Uterus (tissue), 4 donors: ENCODE results near the gene FLRT3. TPM values are rescaled to one million over a fixed set of nuclear protein-coding genes. Genes with fewer than 3 reads are reported as not detected.

Experiments used
- DNase-seq, 2 donors: peaks; one replicate each; pipeline ENCODE4 v3.0.0-alpha.2; 2019 to 2020
- H3K27ac ChIP-seq, 2 donors: fragments of 200-600 bp; sonication (generic); 1 replicate in 1 of 2; 2 replicates in 1 of 2; pipeline ENCODE4 v1.5.1; 2016 to 2018
- H3K27me3 ChIP-seq, 2 donors: fragments of 200-600 bp; sonication (generic); one replicate each; pipeline ENCODE4 v1.5.1; 2018 to 2019; ENCODE audit warnings: control low read depth in 1 of 2
- H3K36me3 ChIP-seq, 2 donors: fragments of 200-600 bp; sonication (generic); one replicate each; pipeline ENCODE4 v1.5.1; 2019; ENCODE audit warnings: control low read depth in 1 of 2
- H3K4me1 ChIP-seq, 2 donors: fragments of 200-600 bp; sonication (generic); one replicate each; pipeline ENCODE4 v1.5.1; 2018 to 2019; ENCODE audit warnings: control low read depth in 1 of 2
- H3K4me3 ChIP-seq, 2 donors: fragments of 200-600 bp; sonication (generic); 1 replicate in 1 of 2; 2 replicates in 1 of 2; pipeline ENCODE4 v1.5.1; 2018 to 2019; ENCODE audit warnings: mild to moderate bottlenecking in 1 of 2
- H3K9me3 ChIP-seq, 2 donors: fragments of 200-600 bp; sonication (generic); one replicate each; pipeline ENCODE4 v1.5.1; 2019; ENCODE audit warnings: control low read depth in 1 of 2
- POLR2A ChIP-seq, 2 donors: fragments of 450-650 bp; IDR thresholded peaks; one replicate each; pipeline ENCODE4 v1.6.1; 2016; ENCODE audit warnings: antibody characterized with exemption in 2 of 2, mild to moderate bottlenecking in 1 of 2, moderate library complexity in 1 of 2
- intact Hi-C: fragments of 100-400 bp; cut with DNase I; formaldehyde crosslinking; loops from one replicate; pipeline ENCODE4 v1.15.1; 2023; ENCODE audit warnings: low total_unique reads
- total RNA-seq, 4 donors: library from RNA; depleted of rRNA in 3 of 4; stranded (reverse); fragments of >200 nt in 3 of 4; gene quantifications; one replicate each; pipeline versions ENCODE4 v1.1.0 to v1.2.4, GENCODE V29; 2014 to 2023
- TF ChIP-seq, protein P1 (sequence below), 4 experiments: fragments of 200-600 bp in 2 of 4; fragments of 450-650 bp in 2 of 4; sonication (generic) in 2 of 4; IDR thresholded peaks; one replicate each; pipeline ENCODE4 v1.5.1; 2016 to 2019; ENCODE audit warnings: antibody characterized with exemption in 4 of 4, mild to moderate bottlenecking in 2 of 4, moderate library complexity in 1 of 4
- donor health status: DM: yes; HTN: yes; CAD: no.

Gene FLRT3
- total RNA-seq, 4 donors from 2014 or later: 1.8 to 14.4 (median 5.2) TPM; not detected in 1

GRCh38 chr20:14383335-14383734 is 45.9 kb upstream of the FLRT3 start:
- intact Hi-C loops: no loop called here

GRCh38 chr20:14378326-14378725 is 40.9 kb upstream of the FLRT3 start:
- Histone ChIP-seq H3K4me1 (no peaks in the 10 kb centered on the region), H3K9me3 (no peaks in the 10 kb centered on the region), H3K27me3 (no peaks in the 10 kb centered on the region), H3K36me3 (no peaks in the 10 kb centered on the region), H3K4me3 (no peak overlapping the region), H3K27ac (no peak overlapping the region)
- intact Hi-C loops: no loop called here
- no peak for DNase-seq
- TF ChIP-seq, protein P1, sequence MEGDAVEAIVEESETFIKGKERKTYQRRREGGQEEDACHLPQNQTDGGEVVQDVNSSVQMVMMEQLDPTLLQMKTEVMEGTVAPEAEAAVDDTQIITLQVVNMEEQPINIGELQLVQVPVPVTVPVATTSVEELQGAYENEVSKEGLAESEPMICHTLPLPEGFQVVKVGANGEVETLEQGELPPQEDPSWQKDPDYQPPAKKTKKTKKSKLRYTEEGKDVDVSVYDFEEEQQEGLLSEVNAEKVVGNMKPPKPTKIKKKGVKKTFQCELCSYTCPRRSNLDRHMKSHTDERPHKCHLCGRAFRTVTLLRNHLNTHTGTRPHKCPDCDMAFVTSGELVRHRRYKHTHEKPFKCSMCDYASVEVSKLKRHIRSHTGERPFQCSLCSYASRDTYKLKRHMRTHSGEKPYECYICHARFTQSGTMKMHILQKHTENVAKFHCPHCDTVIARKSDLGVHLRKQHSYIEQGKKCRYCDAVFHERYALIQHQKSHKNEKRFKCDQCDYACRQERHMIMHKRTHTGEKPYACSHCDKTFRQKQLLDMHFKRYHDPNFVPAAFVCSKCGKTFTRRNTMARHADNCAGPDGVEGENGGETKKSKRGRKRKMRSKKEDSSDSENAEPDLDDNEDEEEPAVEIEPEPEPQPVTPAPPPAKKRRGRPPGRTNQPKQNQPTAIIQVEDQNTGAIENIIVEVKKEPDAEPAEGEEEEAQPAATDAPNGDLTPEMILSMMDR (IDR thresholded peaks at IDR 0.05): no peak
- TF ChIP-seq POLR2A (IDR thresholded peaks at IDR 0.05): no peak

More at GRCh38 chr20:14383335-14383734, 45.9 kb upstream of the FLRT3 start:
- Histone ChIP-seq H3K4me3 (no peak overlapping the region), H3K27me3 (no peaks in the 10 kb centered on the region), H3K9me3 (no peaks in the 10 kb centered on the region), H3K4me1 (no peaks in the 10 kb centered on the region), H3K36me3 (no peaks in the 10 kb centered on the region), H3K27ac (no peak overlapping the region)
- TF ChIP-seq, protein P1 (IDR thresholded peaks at IDR 0.05): no peak
- TF ChIP-seq POLR2A (IDR thresholded peaks at IDR 0.05): no peak
- no peak for DNase-seq

DNA sequence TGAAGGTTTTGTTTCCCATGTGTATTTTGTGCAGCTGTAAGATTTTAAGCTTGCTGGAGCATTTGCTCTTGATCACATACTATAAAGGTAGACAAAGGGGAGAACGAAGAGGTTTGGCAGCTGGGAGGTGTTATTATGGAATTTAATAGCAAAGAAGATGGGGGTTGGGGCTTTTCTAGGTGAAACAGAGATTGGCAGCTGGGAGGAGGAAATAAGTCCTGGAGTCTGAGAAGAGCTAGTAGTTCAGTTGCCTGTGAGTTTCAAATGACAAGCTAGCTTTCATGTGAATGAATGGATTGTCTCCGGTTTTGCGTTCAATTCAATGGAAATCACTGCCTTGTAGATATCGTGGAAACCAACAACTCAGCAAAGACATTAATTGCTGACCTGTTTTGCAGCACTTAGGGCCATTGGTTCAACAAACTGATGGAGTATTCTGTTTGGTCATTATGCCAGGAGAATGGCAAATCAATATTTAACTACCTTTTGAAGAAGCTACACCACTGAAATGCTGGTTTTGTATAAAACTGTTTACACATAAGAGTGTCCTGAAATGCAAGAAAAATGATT is 38.1 kb upstream of the FLRT3 start:
- no peak overlapping the region for H3K27ac ChIP-seq
- H3K4me1 ChIP-seq: no peaks in the 10 kb centered on the region
- H3K9me3 ChIP-seq: no peaks in the 10 kb centered on the region
- H3K27me3 ChIP-seq: no peaks in the 10 kb centered on the region
- H3K4me3 ChIP-seq: no peak overlapping the region
- no peaks in the 10 kb centered on the region for H3K36me3 ChIP-seq
- intact Hi-C loops: no loop called here
- TF ChIP-seq POLR2A (IDR thresholded peaks at IDR 0.05): no peak
- TF ChIP-seq, protein P1 (IDR thresholded peaks at IDR 0.05): no peak
- DNase-seq: no peak

DNA sequence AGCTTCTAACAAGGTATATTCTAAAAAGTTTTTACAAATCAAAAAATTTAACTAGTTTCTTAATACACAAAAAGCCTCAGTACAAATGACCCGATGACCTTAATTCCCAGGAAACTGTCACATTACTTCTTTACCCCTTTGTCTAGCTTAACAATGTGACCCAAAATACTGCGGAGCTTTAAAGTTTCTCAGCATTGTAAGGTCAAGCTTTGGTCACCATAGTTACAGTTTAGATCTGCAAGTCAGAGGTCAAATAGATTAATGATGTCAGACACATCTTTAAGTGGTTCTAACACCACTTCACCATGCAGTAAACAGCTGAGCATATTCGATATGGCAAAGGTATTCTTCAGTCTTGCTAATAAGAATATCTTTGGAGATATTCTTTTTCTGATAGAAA is 36.8 kb upstream of the FLRT3 start:
- Histone ChIP-seq H3K36me3 (no peaks in the 10 kb centered on the region), H3K9me3 (no peaks in the 10 kb centered on the region), H3K27me3 (no peaks in the 10 kb centered on the region), H3K27ac (no peak overlapping the region), H3K4me3 (no peak overlapping the region), H3K4me1 (no peaks in the 10 kb centered on the region)
- TF ChIP-seq, protein P1 (IDR thresholded peaks at IDR 0.05): no peak
- TF ChIP-seq POLR2A (IDR thresholded peaks at IDR 0.05): no peak
- intact Hi-C loops: no loop called here
- DNase-seq: no peak

- no peaks in the 10 kb centered on the region for H3K27me3 ChIP-seq
- intact Hi-C loops: no loop called here
- no peak for DNase-seq
- H3K27ac ChIP-seq: no peak overlapping the region
- no peak overlapping the region for H3K4me3 ChIP-seq
- H3K9me3 ChIP-seq: peaks cover 0 to 5% of the 10 kb centered on the region in 2 donors
- H3K36me3 ChIP-seq: no peaks in the 10 kb centered on the region
- no peaks in the 10 kb centered on the region for H3K4me1 ChIP-seq
- TF ChIP-seq POLR2A (IDR thresholded peaks at IDR 0.05): no peak
- TF ChIP-seq, protein P1 (IDR thresholded peaks at IDR 0.05): no peak
These were observed 24.3 kb upstream of the FLRT3 start for GRCh38 chr20:14361509-14362345.
